Adipocyte (in vitro differentiated cells): Measurements from ENCODE around the gene PCDHB15.
A peak's percentile ranks its signal among the peaks of the same experiment; 100 is the strongest.

Experiments used
- DNase-seq: peaks from one replicate; pipeline ENCODE4 v3.0.0-alpha.2; 2015; ENCODE audit warnings: low read depth
- H3K27me3 ChIP-seq: replicated peaks from 2 replicates; pipeline ENCODE4 v1.7.0; 2013; ENCODE audit warnings: mild to moderate bottlenecking, low read length, moderate library complexity; ENCODE audit not compliant: control insufficient read depth, insufficient read depth
- H3K36me3 ChIP-seq: 2 replicates; pipeline ENCODE4 v1.7.0; 2013; ENCODE audit warnings: low read length, mild to moderate bottlenecking, moderate library complexity; ENCODE audit not compliant: control insufficient read depth, insufficient read depth, severe bottlenecking
- H3K4me1 ChIP-seq: 2 replicates; pipeline ENCODE4 v1.7.0; 2013; ENCODE audit warnings: mild to moderate bottlenecking, low read length, moderate library complexity; ENCODE audit not compliant: control insufficient read depth, insufficient read depth
- H3K4me3 ChIP-seq: 2 replicates; pipeline ENCODE4 v1.7.0; 2013; ENCODE audit warnings: mild to moderate bottlenecking, low read length, moderate library complexity
- H3K9ac ChIP-seq: 2 replicates; pipeline ENCODE4 v1.7.0; 2013; ENCODE audit warnings: mild to moderate bottlenecking, low read length, moderate library complexity
- H3K9me3 ChIP-seq: 2 replicates; pipeline ENCODE4 v1.7.0; 2013; ENCODE audit warnings: mild to moderate bottlenecking, low read length, moderate library complexity; ENCODE audit not compliant: control insufficient read depth

Gene PCDHB15

DNA sequence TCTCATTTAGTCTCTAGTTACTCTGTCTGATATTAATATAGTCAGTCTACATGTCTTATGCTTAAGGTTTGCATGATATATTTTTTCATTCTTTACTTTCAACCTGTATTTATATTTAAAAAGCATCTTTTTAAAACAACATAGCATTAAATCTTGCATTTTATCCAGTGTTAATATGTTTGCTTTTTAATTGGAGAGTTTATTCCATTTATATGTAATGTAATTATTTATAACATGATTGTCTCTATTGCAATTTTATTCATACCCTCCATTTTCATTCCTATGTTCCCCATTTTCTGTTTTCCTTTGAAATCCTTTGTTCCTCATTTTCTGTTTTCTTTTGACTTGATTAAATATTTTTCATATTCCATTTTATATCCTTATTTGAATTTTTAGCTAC is 13.3 kb downstream of the PCDHB15 start:
- DNase-seq = no peak
- Histone ChIP-seq H3K9me3 (peaks cover 100% of the 10 kb centered on the region), H3K27me3 (no peaks in the 10 kb centered on the region), H3K9ac (no peak overlapping the region), H3K4me1 (no peaks in the 10 kb centered on the region), H3K4me3 (peak overlapping the region; percentile 71), H3K36me3 (peaks cover 12% of the 10 kb centered on the region)

DNA sequence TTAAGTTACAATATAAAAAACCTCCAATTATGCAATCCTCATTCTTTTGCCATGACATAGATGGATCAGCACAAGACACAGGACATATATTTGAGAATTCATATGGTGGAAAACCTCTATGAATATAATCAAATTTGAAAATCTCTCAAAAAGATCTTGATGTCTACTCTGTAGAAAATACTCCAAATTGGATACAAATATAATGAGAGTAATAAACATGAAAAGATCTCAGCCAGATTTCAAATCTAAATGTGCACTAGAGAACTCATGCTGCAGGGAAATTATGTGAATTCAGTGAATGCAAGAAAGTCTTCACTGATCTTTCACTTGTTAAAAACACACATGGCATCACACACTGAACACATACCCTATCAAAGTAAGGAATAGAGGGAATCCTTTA is 13.8 kb downstream of the PCDHB15 start:
- H3K9me3 ChIP-seq = peaks cover 100% of the 10 kb centered on the region
- no peaks in the 10 kb centered on the region for H3K4me1 ChIP-seq
- H3K27me3 ChIP-seq = no peaks in the 10 kb centered on the region
- peaks cover 12% of the 10 kb centered on the region for H3K36me3 ChIP-seq
- DNase-seq = no peak
- H3K9ac ChIP-seq = no peak overlapping the region
- peak overlapping the region; percentile 71 for H3K4me3 ChIP-seq

DNA sequence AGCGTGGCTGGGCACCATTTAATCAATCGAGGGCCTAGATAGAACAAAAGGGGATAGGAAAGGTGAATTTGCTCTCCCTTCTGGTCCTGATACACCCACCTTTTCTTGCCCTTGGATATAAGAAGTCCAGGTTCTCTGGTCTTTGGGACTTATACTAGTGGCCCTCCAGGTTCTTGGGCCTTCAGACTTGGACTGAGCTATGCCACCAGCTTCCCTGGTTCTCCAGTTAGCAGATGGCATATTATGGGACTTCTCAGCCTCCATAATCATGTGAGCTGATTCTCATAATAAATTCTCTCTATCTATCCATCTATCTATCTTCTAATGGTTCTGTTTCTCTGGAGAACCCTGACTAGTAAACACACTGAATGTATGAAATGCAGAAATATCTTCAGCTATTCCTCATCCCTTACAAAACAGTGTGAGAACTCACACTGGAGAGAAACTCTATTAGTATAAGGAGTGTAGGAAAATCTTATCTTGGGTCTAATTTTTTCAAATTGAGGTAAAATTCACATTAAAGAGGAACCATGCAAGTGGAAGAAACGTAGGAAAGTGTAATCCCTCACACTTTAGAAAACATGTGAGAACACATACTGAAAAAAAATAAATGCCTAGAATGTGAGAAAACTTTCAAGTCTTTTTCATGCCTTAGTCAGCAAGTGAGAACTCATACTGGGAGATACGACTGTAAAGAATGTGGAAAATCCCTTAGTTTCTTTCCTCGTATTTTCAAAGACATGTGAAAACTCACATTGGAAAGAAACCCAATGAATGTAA is 15.5 kb downstream of the PCDHB15 start:
- Histone ChIP-seq H3K36me3 (peaks cover 17% of the 10 kb centered on the region), H3K9me3 (peaks cover 100% of the 10 kb centered on the region)

DNA sequence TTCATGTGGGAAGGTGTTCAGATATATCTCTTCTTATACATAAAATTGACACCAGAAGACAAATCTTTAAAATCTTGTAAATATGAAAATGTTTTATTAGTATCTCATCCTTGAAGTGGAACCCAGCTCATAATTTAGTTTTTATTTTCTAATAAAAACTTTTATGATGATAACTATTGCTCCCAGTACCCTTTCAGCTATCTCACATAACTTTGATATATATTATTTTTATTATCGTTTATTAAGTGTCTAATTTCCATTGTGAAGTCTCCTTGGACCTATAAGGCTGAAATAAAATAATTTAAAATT is 16.0 kb downstream of the PCDHB15 start:
- no peaks in the 10 kb centered on the region for H3K4me1 ChIP-seq
- peak overlapping the region; percentile 71 for H3K4me3 ChIP-seq
- H3K9ac ChIP-seq = no peak overlapping the region
- H3K36me3 ChIP-seq = peaks cover 20% of the 10 kb centered on the region
- H3K27me3 ChIP-seq = no peaks in the 10 kb centered on the region
- DNase-seq = no peak
- H3K9me3 ChIP-seq = peaks cover 100% of the 10 kb centered on the region

More for the DNA sequence above, 15.5 kb downstream of the PCDHB15 start:
- Histone ChIP-seq H3K4me1 (no peaks in the 10 kb centered on the region), H3K27me3 (no peaks in the 10 kb centered on the region), H3K9ac (no peak overlapping the region), H3K4me3 (peak overlapping the region; percentile 71)
- peak; percentile 7 for DNase-seq

DNA sequence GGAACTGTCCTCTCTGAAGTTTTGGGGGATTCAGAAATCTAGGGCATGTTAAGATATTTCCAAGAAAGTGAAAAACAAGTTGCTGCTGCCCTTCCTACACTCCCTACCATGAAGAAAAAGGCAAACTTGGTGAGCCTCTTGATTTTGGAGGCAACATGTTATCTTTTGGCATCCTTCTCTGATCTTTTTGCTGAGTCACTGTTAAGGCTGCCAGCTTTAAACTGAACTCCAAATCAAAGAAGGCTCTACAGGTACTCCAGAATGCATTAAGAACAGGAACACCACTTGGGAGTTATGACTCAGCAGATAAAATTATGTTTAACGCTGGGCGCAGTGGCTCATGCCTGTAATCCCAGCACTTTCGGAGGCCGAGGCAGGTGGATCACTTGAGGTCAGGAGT is 24.0 kb downstream of the PCDHB15 start:
- H3K4me3 ChIP-seq = peak overlapping the region; percentile 46
- peaks cover 14% of the 10 kb centered on the region for H3K36me3 ChIP-seq
- H3K9me3 ChIP-seq = peaks cover 99% of the 10 kb centered on the region
- no peak overlapping the region for H3K9ac ChIP-seq
- H3K4me1 ChIP-seq = no peaks in the 10 kb centered on the region
- H3K27me3 ChIP-seq = no peaks in the 10 kb centered on the region
- DNase-seq = no peak

DNA sequence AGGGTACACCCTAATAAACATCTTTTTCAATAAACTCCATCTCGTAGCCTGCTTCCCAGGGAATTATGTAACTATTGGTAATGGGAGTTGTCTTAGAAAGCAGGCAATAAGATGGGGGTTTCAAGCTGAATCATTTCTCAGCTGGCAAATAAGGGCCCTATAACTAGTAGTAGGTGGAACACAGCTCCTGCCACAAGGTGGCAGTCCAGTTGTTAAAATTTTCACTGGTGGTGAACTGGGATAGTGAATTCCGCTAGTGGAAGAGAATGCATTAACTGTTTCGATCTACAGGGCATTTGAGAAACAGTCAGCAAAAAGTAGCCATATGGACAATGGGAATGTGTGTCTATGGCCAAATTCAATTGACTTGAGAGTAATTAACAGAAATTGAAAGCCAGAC is 27.7 kb downstream of the PCDHB15 start:
- Histone ChIP-seq H3K4me3 (no peak overlapping the region), H3K4me1 (no peaks in the 10 kb centered on the region), H3K36me3 (peaks cover under 1% of the 10 kb centered on the region), H3K27me3 (no peaks in the 10 kb centered on the region), H3K9ac (no peak overlapping the region), H3K9me3 (peaks cover 91% of the 10 kb centered on the region)
- no peak for DNase-seq

DNA sequence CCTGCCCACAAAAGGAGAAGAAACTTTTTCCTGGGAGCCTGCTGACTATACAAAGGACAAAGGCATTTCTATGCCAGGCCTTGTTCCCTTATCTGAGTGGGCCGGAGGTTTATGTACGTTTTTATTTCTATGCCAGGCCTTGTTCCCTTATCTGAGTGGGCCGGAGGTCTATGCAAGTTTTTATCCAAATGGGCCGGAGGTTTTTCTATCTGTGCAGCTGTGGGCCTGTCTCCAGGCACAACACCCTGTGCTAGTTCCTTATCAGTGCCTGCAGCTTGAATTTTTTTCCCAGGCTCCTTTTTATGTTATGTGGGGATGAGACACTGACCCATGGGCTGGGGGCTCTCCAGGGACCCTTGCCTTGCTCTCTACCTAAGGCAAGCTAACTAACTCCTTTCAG is 53.2 kb downstream of the PCDHB15 start:
- DNase-seq = no peak
- H3K4me3 ChIP-seq = no peak overlapping the region
- no peaks in the 10 kb centered on the region for H3K27me3 ChIP-seq
- H3K9ac ChIP-seq = no peak overlapping the region
- H3K9me3 ChIP-seq = peaks cover 45% of the 10 kb centered on the region
- H3K36me3 ChIP-seq = peaks cover 5% of the 10 kb centered on the region
- no peaks in the 10 kb centered on the region for H3K4me1 ChIP-seq
